GM19397 (cell line): ENCODE results near the gene CDCA5.

ENCODE experiments used
- ATAC-seq: cut with Tn5 transposase; IDR thresholded peaks from one replicate; pipeline ENCODE4 v1.9.1; 2021; ENCODE audit warnings: mild to moderate bottlenecking, moderate library complexity; ENCODE audit not compliant: unreplicated experiment

Gene CDCA5

GRCh38 chr11:65077451-65077850 lies 6.4 kb downstream of the CDCA5 start:
- ATAC-seq, result no peak

- ATAC-seq, result no peak
These were observed 11.2 kb downstream of the CDCA5 start for GRCh38 chr11:65072631-65072966.

GRCh38 chr11:65071907-65072630 lies 11.8 kb downstream of the CDCA5 start:
- no peak for ATAC-seq

- ATAC-seq, result no peak
These were observed 14.6 kb downstream of the CDCA5 start for GRCh38 chr11:65069217-65069616.

GRCh38 chr11:65067446-65067845 lies 16.4 kb downstream of the CDCA5 start:
- ATAC-seq, result no peak

GRCh38 chr11:65066805-65067291 lies 17.0 kb downstream of the CDCA5 start:
- ATAC-seq, result no peak

- no peak for ATAC-seq
These were observed 17.5 kb downstream of the CDCA5 start for GRCh38 chr11:65066315-65066714.

- ATAC-seq, result no peak
These were observed 18.0 kb downstream of the CDCA5 start for GRCh38 chr11:65065851-65066250.

GRCh38 chr11:65064847-65065240 lies 19.0 kb downstream of the CDCA5 start:
- ATAC-seq, result no peak

GRCh38 chr11:65063532-65063931 lies 20.3 kb downstream of the CDCA5 start:
- ATAC-seq, result no peak

GRCh38 chr11:65060913-65061408 lies 22.9 kb downstream of the CDCA5 start:
- no peak for ATAC-seq

GRCh38 chr11:65059959-65060824 lies 23.6 kb downstream of the CDCA5 start:
- no peak for ATAC-seq

GRCh38 chr11:65059523-65059922 lies 24.3 kb downstream of the CDCA5 start:
- ATAC-seq, result no peak

GRCh38 chr11:65058419-65059054 lies 25.3 kb downstream of the CDCA5 start, which contains the start of gene NAALADL1:
Gene NAALADL1, minus strand, starts transcription at chr11:65058553. Its CDS starts 32 bp downstream, at chr11:65058521.
- ATAC-seq, result no peak

GRCh38 chr11:65058012-65058411 lies 25.8 kb downstream of the CDCA5 start:
- no peak for ATAC-seq

GRCh38 chr11:65057526-65057925 lies 26.3 kb downstream of the CDCA5 start:
- no peak for ATAC-seq

GRCh38 chr11:65056999-65057398 lies 26.8 kb downstream of the CDCA5 start:
- no peak for ATAC-seq

GRCh38 chr11:65055538-65055937 lies 28.3 kb downstream of the CDCA5 start:
- no peak for ATAC-seq

- ATAC-seq, result no peak
These were observed 29.9 kb downstream of the CDCA5 start for GRCh38 chr11:65053827-65054508.

- no peak for ATAC-seq
These were observed 32.4 kb downstream of the CDCA5 start for GRCh38 chr11:65051398-65051858.
